Measurements from ENCODE around the gene STN1. TPM values are rescaled to one million over a fixed set of nuclear protein-coding genes. Genes with fewer than 3 reads are reported as not detected.

STN1 gene
- total and polyA plus RNA-seq, 2 of the 8 experiments (the other 6 are each of a cell fraction or from before 2014, with no cell fraction given) = 10.1 to 12.4 TPM

DNA sequence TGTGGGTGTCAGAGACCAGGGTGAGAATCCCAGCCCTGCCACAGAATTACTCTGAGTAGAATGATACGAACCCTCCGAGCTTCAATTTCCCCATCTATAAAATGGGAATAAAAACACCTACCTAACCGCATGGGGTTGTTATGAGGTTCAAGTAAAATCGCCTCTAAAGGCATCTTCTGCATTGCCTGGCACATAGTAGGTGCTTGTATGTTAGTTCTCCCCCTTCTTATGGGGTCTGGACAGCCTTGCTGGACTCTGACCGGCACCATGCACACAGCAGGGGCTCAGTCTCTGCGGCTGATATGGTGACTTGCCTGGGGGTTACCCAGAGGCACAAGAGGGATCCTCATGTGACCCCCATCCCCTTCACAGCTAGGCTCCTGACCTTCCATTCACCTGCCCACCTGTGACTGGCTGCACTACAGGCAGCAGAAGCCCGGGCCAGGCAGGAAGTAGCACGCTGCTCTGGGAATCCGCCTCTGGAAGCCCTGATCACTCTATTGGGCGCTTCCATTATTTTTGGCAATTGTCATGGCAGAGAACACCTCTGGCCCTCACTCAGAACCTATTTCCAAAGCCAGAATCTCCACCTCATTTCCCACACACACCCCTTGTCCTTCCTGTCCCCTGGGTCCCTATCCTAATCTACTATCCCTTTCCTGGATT is 68.6 kb downstream of the STN1 start:
- Histone ChIP-seq H2BK15ac (ENCODE audit: low read length) (no peak overlapping the region), H3K27me3 (replicated peaks in 1 of 4; ENCODE audit: control insufficient read depth in 3 of 4, extremely low read depth in 1 of 4, insufficient read depth in 3 of 4, low read length in 3 of 4) (peaks cover 4 to 18% (median 14%) of the 10 kb centered on the region in 4 experiments; a peak in 6 of 7 replicates), H3K79me2 (ENCODE audit: control insufficient read depth in 1 of 2, insufficient read depth in 2 of 2, low read length in 2 of 2) (no peaks in the 10 kb centered on the region), H3K36me3 (ENCODE audit: control insufficient read depth in 2 of 4, insufficient read depth in 4 of 4, low read length in 3 of 4) (no peaks in the 10 kb centered on the region), H3K27ac (ENCODE audit: low read depth, low read length) (no peak overlapping the region), H2BK5ac (ENCODE audit: low read depth, low read length) (no peak overlapping the region), H3K9me3 (ENCODE audit: insufficient read depth in 2 of 2, low read depth in 1 of 2, low read length in 1 of 2) (no peaks in the 10 kb centered on the region), H2BK12ac (ENCODE audit: low read depth, low read length) (no peak overlapping the region), H3K79me1 (ENCODE audit: low read depth, low read length) (no peaks in the 10 kb centered on the region), H3K4ac (replicated peaks; ENCODE audit: insufficient read length, low read depth, low read length) (no peak overlapping the region), H4K8ac (ENCODE audit: extremely low read depth, insufficient read depth, low read length) (no peak overlapping the region), H3K4me1 (replicated peaks in 1 of 4; ENCODE audit: control insufficient read depth in 3 of 4, insufficient read depth in 4 of 4, low read length in 3 of 4) (peaks cover 5 to 8% (median 6%) of the 10 kb centered on the region in 4 experiments), H3K4me3 (ENCODE audit: extremely low read depth in 1 of 4, insufficient read depth in 2 of 4, low read depth in 3 of 4, low read length in 4 of 4) (no peak overlapping the region), H3K23me2 (ENCODE audit: low read depth, low read length) (peaks cover 2% of the 10 kb centered on the region; the same call in 1 of the 2 replicates), H3K23ac (ENCODE audit: insufficient read length) (no peak overlapping the region), H3K4me2 (ENCODE audit: insufficient read depth in 1 of 2, low read depth in 2 of 2, low read length in 2 of 2) (no peak overlapping the region), H4K5ac (ENCODE audit: insufficient read length, low read depth, low read length) (no peak overlapping the region), H3K14ac (ENCODE audit: insufficient read length) (no peak overlapping the region), H2BK20ac (ENCODE audit: low read length) (no peak overlapping the region), H4K20me1 (replicated peaks in 1 of 2; ENCODE audit: control insufficient read depth in 1 of 2, insufficient read depth in 2 of 2, low read length in 2 of 2) (no peaks in the 10 kb centered on the region), H2BK120ac (replicated peaks; ENCODE audit: low read depth, low read length) (no peak overlapping the region), H2AFZ (ENCODE audit: low read length) (no peak overlapping the region), H4K91ac (replicated peaks; ENCODE audit: insufficient read length, low read length) (no peak overlapping the region), H3K56ac (replicated peaks; ENCODE audit: insufficient read length, low read depth, low read length) (no peak overlapping the region), H3K9ac (replicated peaks in 1 of 4; ENCODE audit: extremely low read depth in 1 of 4, low read depth in 3 of 4, low read length in 3 of 4) (no peak overlapping the region), H3K18ac (ENCODE audit: extremely low read depth, low read length) (no peak overlapping the region; the same call in 1 of the 2 replicates), H2AK5ac (ENCODE audit: low read depth, low read length) (no peak overlapping the region)
- DNase-seq (ENCODE audit: low read depth in 1 of 2, low spot score in 2 of 2) (no peak), FAIRE-seq (no peak)
- CTCF ChIA-PET (ENCODE audit: partially characterized antibody) = interaction anchor here (0.6 to 9.8 kb wide), 31 partner anchors 9 to 425 kb away, joined by 3 to 199 read pairs (median 6); no protein-coding TSS in a partner anchor
- WGBS, 2 experiments (ENCODE audit: extremely low coverage in 1 of 2, insufficient coverage in 1 of 2, insufficient read length in 1 of 2, insufficient replicate concordance in 2 of 2, low coverage in 1 of 2, low lambda C conversion rate in 2 of 2, missing lambda C conversion rate in 1 of 2) = 77% methylated on average over 10 of the region's 10 CpGs; no CpG with 5 or more reads in 1 of the 2 experiments
- POLR2A ChIA-PET (ENCODE audit: partially characterized antibody) = no interaction called here
- TF ChIP-seq SIRT6 (IDR thresholded peaks at IDR 0.05; ENCODE audit: low read length) (no peak), CREB1 (IDR thresholded peaks at IDR 0.05) (no peak), FOSL1 (IDR thresholded peaks at IDR 0.05; ENCODE audit: insufficient read depth, low read depth, low read length) (no peak), TBP (IDR thresholded peaks at IDR 0.05; ENCODE audit: low read depth, low read length) (no peak), SIX5 (IDR thresholded peaks at IDR 0.05; ENCODE audit: low read depth, low read length) (no peak), CHD1 (IDR thresholded peaks at IDR 0.05; ENCODE audit: low read depth, low read length) (no peak), KDM5A (IDR thresholded peaks at IDR 0.05; ENCODE audit: low read length) (no peak), BACH1 (IDR thresholded peaks at IDR 0.05; ENCODE audit: low read length) (no peak), TEAD4 (IDR thresholded peaks at IDR 0.05; ENCODE audit: low read depth, low read length) (no peak), NRF1 (IDR thresholded peaks at IDR 0.05; ENCODE audit: low read depth, low read length) (no peak), SP1 (IDR thresholded peaks at IDR 0.05; ENCODE audit: low read depth, low read length) (no peak), RBBP5 (IDR thresholded peaks at IDR 0.05; ENCODE audit: borderline replicate concordance, low read depth, low read length) (no peak), KDM1A (IDR thresholded peaks at IDR 0.05; ENCODE audit: borderline replicate concordance, low read length) (no peak)
- TF ChIP-seq, protein P1, sequence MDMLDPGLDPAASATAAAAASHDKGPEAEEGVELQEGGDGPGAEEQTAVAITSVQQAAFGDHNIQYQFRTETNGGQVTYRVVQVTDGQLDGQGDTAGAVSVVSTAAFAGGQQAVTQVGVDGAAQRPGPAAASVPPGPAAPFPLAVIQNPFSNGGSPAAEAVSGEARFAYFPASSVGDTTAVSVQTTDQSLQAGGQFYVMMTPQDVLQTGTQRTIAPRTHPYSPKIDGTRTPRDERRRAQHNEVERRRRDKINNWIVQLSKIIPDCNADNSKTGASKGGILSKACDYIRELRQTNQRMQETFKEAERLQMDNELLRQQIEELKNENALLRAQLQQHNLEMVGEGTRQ (IDR thresholded peaks at IDR 0.05; ENCODE audit: low read length) = no peak

Data from H1 (cell line).